Aorta (tissue), 5 donors: ENCODE data around the gene AMZ2. TPM values are rescaled to one million over a fixed set of nuclear protein-coding genes. Genes with fewer than 3 reads are reported as not detected.
"Not testable (repeated sequence)": the region's sequence is repeated elsewhere in the genome, so short reads cannot be mapped to it uniquely, and the experiment has no call there.

ENCODE experiments used
- ATAC-seq: fragments of 200-7000 bp; cut with Tn5 transposase; one replicate; pipeline ENCODE4 v1.9.1; 2022; ENCODE audit warnings: moderate library complexity; ENCODE audit not compliant: low FRiP score
- DNase-seq, 2 donors: peaks; one replicate each; pipeline ENCODE4 v3.0.0-alpha.2; 2020
- H3K27ac ChIP-seq, 2 donors: one replicate each; pipeline ENCODE4 v1.5.1; 2013; ENCODE audit warnings: low read length in 2 of 2, mild to moderate bottlenecking in 2 of 2, moderate library complexity in 2 of 2, control low read depth in 1 of 2, inconsistent platforms in 1 of 2, low read depth in 1 of 2
- H3K27me3 ChIP-seq, 2 donors: one replicate each; pipeline ENCODE4 v1.6.1; 2013; ENCODE audit warnings: control low read depth in 1 of 2, low read length in 1 of 2, mild to moderate bottlenecking in 1 of 2, moderate library complexity in 1 of 2; ENCODE audit not compliant: insufficient read depth in 2 of 2, control insufficient read depth in 1 of 2
- H3K36me3 ChIP-seq, 2 donors: one replicate each; pipeline ENCODE4 v1.6.1; 2013; ENCODE audit warnings: control low read depth in 1 of 2, low read length in 1 of 2, mild to moderate bottlenecking in 1 of 2; ENCODE audit not compliant: insufficient read depth in 2 of 2, control insufficient read depth in 1 of 2
- H3K4me1 ChIP-seq, 2 donors: one replicate each; pipeline ENCODE4 v1.6.1; 2013; ENCODE audit warnings: low read length in 2 of 2, control low read depth in 1 of 2, mild to moderate bottlenecking in 1 of 2, moderate library complexity in 1 of 2; ENCODE audit not compliant: insufficient read depth in 2 of 2, control insufficient read depth in 1 of 2
- H3K4me3 ChIP-seq, 2 donors: one replicate each; pipeline ENCODE4 v1.5.1; 2013; ENCODE audit warnings: low read length in 2 of 2, control low read depth in 1 of 2, mild to moderate bottlenecking in 1 of 2
- H3K9me3 ChIP-seq: one replicate; pipeline ENCODE4 v1.6.1; 2013; ENCODE audit warnings: mild to moderate bottlenecking, low read length; ENCODE audit not compliant: control insufficient read depth
- WGBS, 2 donors: extraction: QIAGEN DNeasy Blood & Tissue Kit; methylation state at CpG; one replicate each; pipeline ENCODE4 v1.1.7; 2013; 5-methylcytosine and 5-hydroxymethylcytosine counted together
- intact Hi-C, 2 donors: fragments of 100-400 bp; cut with DNase I; formaldehyde crosslinking; loops; one replicate each; pipeline versions ENCODE4 v1.14.2 to v1.15.0; 2022
- long read RNA-seq, 2 donors: library from polyadenylated mRNA; unstranded; transcript quantifications; one replicate each; pipeline ENCODE4 v2.0.0, GENCODE V29; 2020 to 2021
- polyA plus RNA-seq, 2 donors: library from polyadenylated mRNA; stranded (reverse); fragments of 200-250 nt; gene quantifications; one replicate each; pipeline ENCODE4 v1.2.3, GENCODE V29; 2013
- total RNA-seq, 2 donors: library from RNA; stranded (reverse); fragmentation: NEBNext Ultra II Directional; extraction: Animal tissue kit (Norgen Biotek cat#: 25700); gene quantifications; one replicate each; pipeline ENCODE4 v1.2.1, GENCODE V29; 2021
- donor health status: healthy with polysubstance abuse.
- donor health status: Bipolar disorder and iron deficiency.
- donor health status: DM: no; HTN: no; CAD: no.
- donor health status: DM: no; HTN: no; CAD: no.
- donor health status: DM: yes; HTN: yes; CAD: no.

Gene AMZ2, protein sequence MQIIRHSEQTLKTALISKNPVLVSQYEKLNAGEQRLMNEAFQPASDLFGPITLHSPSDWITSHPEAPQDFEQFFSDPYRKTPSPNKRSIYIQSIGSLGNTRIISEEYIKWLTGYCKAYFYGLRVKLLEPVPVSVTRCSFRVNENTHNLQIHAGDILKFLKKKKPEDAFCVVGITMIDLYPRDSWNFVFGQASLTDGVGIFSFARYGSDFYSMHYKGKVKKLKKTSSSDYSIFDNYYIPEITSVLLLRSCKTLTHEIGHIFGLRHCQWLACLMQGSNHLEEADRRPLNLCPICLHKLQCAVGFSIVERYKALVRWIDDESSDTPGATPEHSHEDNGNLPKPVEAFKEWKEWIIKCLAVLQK
- total RNA-seq, result 10 to 100 TPM; 32.4 to 47.9 TPM
- 10 to 100 TPM; 51.5 to 75.3 TPM for polyA plus RNA-seq
- long read RNA-seq, donor 1, transcript AMZ2-202 (7 exons, 2,402 nt), result major isoform, 88 of 134 reads
- long read RNA-seq, donor 1, transcript AMZ2-203 (8 exons, 1,378 nt), result minor isoform, 26 of 134 reads
- long read RNA-seq, donor 1, partial matches to known transcripts, result 0 of 134 reads
- long read RNA-seq, donor 1, other reads (novel, unspliced or antisense), result 14 of 134 reads
- long read RNA-seq, donor 2, transcript AMZ2-202 (7 exons, 2,402 nt), result major isoform, 37 of 51 reads
- long read RNA-seq, donor 2, partial matches to known transcripts, result 1 of 51 reads
- long read RNA-seq, donor 2, other reads (novel, unspliced or antisense), result 11 of 51 reads

DNA sequence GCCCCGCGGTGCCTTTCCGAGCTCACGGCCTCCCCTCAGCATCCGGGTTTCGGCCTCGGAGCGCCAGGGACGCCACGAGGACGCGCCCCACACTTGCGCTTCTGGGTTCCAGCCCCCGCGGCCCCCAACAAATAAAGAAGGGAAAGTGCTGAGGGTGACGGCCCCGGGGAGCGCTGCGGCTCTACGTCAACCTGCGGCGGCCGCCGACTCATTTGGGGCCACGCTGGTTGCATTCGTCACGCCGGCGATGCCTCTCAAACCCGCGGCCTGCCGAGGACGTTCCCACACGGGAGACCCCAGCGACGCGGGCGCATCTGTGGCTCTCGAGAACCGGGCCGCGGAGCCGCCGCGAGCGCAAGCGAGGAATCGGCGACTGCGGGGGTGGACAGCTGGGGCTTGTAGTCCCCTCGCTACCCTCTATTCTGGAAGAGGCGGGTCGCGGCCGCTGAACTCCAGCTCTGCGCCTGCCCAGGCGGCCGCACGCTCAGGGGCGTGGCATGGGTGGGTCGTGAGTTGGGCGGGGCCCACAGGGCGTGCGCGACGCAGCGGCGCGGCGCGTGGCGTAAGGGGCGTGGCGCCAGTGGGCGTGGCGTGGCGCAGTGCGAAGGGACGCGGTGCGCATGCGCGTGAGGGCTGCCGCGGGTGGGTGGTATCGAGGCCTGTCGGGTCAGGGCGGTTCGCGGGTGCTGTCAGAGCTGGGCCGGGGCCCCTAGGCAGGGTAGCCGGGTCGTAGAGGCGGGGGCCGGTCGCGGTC lies at the start of gene AMZ2:
TSS of gene AMZ2 (plus strand) at position 599 of the 754 bp plus-strand sequence. CDS start 2,145 bp downstream, outside the sequence.
- peak; percentile 96 to 99 for DNase-seq
- ATAC-seq, result peak; percentile 99
- Histone ChIP-seq H3K4me3 (peak within 1 kb of the TSS; percentile 64 to 71), H3K36me3 (no peaks in the 10 kb centered on the region), H3K9me3 (no peaks in the 10 kb centered on the region), H3K27me3 (no peaks in the 10 kb centered on the region), H3K27ac (peak within 1 kb of the TSS; percentile 25 to 77), H3K4me1 (peaks cover 0 to 2% of the 10 kb centered on the region in 2 donors)
- intact Hi-C loops, result loop anchor here (5.0 to 10.0 kb wide), 6 partner anchors 40 to 265 kb away; partner anchors contain the start of genes PRKAR1A (in 1 of the 2) and WIPI1 (in 1 of the 2)
- 0 to 1% methylated on average over 82 to 97 of the region's 97 CpGs for WGBS, 2 donors

DNA sequence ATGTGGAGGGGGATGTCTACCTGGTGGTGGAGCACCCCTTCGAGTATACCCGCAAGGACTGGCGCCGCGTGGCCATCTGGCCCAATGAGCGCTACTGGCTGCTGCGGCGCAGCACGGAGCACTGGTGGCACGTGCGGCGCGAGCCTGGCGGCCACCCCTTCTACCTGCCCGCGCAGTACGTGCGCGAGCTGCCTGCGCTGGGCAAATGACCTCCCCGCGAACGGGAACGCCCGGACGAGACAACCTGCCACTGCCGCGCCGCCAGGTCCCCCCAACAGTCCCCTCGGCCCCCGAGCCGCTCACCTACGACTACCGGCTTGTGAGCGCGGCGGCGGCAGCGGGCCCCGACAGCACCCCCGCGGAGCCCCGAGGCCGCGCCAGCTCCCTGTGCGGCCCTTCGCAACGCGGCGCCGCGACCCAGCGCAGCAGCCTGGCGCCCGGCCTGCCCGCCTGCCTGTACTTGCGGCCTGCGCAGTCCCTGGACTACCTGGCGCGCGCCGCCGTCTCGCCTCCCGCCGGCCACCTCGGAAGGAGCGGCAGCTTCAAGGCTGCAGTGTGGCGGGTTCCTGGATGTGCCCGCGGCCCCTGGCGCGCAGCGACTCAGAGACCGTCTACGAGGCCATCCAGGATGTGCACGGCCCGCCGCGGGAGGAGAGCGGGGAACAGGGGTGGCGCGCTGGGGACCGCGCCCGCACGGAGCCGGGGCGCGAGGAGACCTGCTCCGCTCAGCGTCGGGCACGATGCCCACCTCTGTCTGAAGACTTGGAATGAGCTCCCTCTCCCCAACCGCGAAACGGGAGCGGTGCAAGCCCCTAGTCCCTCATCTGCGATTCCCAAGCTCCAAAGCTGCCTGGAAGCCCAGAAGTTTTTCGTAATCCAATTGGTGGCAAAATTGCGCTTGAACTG lies 48.7 kb upstream of the AMZ2 start:
- H3K9me3 ChIP-seq, result no peaks in the 10 kb centered on the region
- ATAC-seq (peak; percentile 27), DNase-seq (peak in 1 of 2 donors; percentile 79)
- no peak overlapping the region for H3K4me3 ChIP-seq
- intact Hi-C loops, result no loop called here
- no peaks in the 10 kb centered on the region for H3K27me3 ChIP-seq
- no peaks in the 10 kb centered on the region for H3K36me3 ChIP-seq
- 2% methylated on average over 60 to 101 of the region's 101 CpGs for WGBS, 2 donors
- no peaks in the 10 kb centered on the region for H3K4me1 ChIP-seq
- no peak overlapping the region for H3K27ac ChIP-seq

DNA sequence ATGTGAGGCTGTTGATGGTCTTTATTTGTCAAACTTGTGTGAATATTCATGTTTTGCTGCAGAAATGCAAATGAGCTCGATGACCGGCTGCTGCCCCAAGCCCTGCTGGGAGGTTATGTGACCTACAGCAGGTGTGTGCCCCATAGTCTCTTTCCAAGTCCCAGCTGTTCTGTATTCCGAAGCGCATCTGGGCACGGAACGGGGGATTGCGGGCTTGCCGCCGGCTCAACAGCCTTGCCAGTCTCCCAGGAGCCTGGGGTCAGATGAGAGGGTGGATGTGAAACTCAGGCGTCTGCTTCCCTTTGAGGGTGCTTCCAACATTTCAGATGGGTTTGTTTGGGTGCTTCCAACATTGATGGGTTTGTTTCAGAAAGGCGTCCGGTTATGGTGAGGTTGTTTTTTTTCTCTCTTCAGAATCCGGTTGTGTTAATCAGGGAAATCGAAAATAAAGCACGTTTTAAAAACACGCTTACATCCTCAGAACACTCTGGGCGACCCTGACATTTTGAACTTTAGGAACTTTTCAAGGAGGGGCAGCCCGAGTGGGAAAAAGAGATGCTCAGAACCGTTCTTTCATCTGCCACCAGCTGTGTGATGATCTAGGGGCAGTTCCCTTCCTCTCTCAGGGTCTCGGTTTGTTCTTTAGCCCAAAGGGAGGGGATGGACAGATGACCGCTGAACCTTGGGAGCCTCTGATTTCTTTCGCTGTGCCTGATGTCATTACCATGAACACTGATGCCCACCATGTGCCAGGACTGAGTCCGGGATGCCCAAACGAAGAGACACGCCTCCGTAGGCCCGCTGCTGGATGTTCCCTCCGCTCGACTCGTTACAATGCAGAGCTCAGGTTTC lies 47.8 kb upstream of the AMZ2 start:
- no peaks in the 10 kb centered on the region for H3K36me3 ChIP-seq
- no peaks in the 10 kb centered on the region for H3K4me1 ChIP-seq
- intact Hi-C loops, result loop anchor here in 1 of 2 donors (1.0 to 10.0 kb wide), 2 partner anchors 28 to 95 kb away; no protein-coding TSS in a partner anchor
- WGBS, 2 donors, result 4 to 5% methylated on average over 30 of the region's 30 CpGs
- no peak overlapping the region for H3K4me3 ChIP-seq
- no peak for DNase-seq
- no peaks in the 10 kb centered on the region for H3K27me3 ChIP-seq
- no peak overlapping the region for H3K27ac ChIP-seq
- ATAC-seq, result no peak
- H3K9me3 ChIP-seq, result no peaks in the 10 kb centered on the region

DNA sequence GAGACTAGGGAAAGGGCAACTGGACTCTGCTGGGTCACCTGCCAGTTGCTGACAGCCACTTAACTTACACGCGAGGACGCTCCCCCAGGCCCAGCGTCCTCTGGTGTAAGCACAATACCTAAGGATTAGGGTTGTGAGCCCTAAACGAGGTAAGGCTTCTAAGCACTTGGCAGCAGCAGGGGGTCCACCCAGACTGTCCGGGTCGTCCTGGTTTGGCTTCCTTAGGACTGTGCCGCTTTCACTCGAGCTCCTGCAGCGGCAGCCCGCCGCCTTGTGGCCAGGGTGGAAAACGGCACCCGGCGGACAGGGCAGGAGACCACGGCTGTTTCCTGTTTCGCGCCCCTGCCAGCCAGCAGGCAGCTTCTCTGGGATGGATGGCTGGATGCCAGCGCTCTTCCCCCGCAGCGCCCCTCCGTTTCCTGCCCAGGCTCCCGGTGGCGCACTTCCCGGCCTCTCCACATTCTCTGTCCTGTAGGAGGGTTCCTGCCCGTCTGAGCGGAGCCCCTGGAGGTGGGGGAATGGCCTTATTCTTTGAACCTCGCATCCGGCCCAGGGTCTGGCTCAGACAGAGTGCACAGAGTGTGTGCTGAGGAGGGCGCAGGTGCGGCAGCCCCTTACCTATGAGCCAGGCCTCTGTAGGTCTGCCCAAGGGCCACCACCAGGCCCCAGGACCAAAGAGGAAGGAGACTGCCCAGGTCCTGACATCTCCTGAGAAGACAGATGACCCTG lies 47.0 kb upstream of the AMZ2 start:
- Histone ChIP-seq H3K4me3 (no peak overlapping the region), H3K36me3 (no peaks in the 10 kb centered on the region), H3K9me3 (no peaks in the 10 kb centered on the region), H3K4me1 (no peaks in the 10 kb centered on the region), H3K27ac (no peak overlapping the region), H3K27me3 (no peaks in the 10 kb centered on the region)
- DNase-seq (peak; percentile 88 to 92), ATAC-seq (peak; percentile 80)
- intact Hi-C loops, result loop anchor here in 1 of 2 donors (1.0 to 10.0 kb wide), 2 partner anchors 29 to 96 kb away; no protein-coding TSS in a partner anchor
- WGBS, 2 donors, result 2 to 4% methylated on average over 31 of the region's 31 CpGs

DNA sequence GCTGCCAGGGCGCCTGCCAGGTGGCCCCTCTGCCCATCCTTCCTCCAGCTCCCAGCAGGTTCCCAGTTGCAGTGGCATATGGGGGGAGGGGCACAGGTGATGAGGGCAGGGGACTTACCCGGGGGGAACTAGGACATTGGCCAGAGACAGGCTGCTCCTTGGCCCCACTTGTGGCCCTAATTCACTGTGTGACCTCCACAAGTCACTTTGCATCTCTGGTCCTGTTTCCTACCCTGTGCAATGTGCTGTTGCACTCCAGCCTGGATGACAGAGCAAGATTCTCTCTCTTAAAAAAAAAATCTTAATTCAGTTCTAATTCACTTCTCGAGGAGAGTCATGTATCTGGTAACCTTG lies 46.4 kb upstream of the AMZ2 start:
- 57 to 58% methylated on average over 3 of the region's 3 CpGs for WGBS, 2 donors
- H3K4me1 ChIP-seq, H3K36me3 ChIP-seq, H3K27me3 ChIP-seq, H3K9me3 ChIP-seq, ATAC-seq, DNase-seq, H3K4me3 ChIP-seq, H3K27ac ChIP-seq: not testable (repeated sequence)
- intact Hi-C loops, result loop anchor here in 1 of 2 donors (10.0 kb wide), 1 partner anchor 97 kb away; no protein-coding TSS in a partner anchor

DNA sequence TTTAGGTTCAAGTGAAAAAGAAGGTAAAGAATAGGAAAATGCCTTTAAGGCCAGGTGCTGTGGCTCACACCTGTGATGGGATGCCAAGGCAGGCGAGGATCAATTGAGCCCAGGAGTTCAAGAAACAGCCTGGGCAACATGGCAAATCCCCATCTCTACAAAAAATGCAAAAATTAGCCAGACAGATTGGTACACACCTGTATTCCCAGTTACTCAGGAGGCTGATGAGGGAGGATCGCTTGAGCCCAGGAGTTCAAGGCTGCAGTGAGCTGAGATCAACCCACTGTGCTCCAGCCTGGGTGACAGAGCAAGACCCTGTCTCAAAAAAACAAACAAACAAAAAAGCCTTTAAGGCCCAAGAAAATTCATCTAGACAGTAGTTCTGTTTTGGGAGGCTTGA lies 45.5 kb upstream of the AMZ2 start:
- not testable (repeated sequence) for ATAC-seq, H3K4me3 ChIP-seq, H3K36me3 ChIP-seq, H3K4me1 ChIP-seq, H3K27me3 ChIP-seq, DNase-seq, H3K9me3 ChIP-seq, H3K27ac ChIP-seq
- intact Hi-C loops, result loop anchor here in 1 of 2 donors (10.0 kb wide), 1 partner anchor 98 kb away; no protein-coding TSS in a partner anchor
- 69 to 96% methylated on average over 2 of the region's 2 CpGs for WGBS, 2 donors

DNA sequence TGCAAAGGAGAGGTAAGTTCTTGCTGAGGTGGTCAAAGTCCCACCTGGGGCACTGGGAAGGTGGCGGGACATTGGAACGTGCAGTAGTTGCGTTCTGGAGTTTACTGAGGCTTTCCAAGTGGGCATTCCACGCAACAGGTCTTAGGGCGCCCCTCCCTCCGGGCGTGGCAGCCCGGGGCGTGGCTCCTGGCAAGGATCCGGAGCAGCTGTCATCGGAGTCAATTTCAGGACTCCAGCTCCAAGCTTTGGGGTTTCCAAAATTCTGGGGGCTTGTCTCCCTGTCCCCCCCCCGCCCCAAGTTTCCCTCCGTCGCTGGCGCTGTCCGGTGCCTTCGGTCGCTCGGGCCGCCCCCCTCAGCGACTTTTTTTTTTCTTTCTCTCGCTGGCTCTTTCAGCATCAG lies 43.1 kb upstream of the AMZ2 start:
- DNase-seq (no peak), ATAC-seq (no peak)
- Histone ChIP-seq H3K36me3 (no peaks in the 10 kb centered on the region), H3K4me3 (peak overlapping the region; percentile 29 to 72), H3K27ac (no peak overlapping the region), H3K27me3 (no peaks in the 10 kb centered on the region), H3K4me1 (peaks cover 0 to 2% of the 10 kb centered on the region in 2 donors), H3K9me3 (no peaks in the 10 kb centered on the region)
- WGBS, 2 donors, result 6 to 7% methylated on average over 21 to 22 of the region's 22 CpGs
- intact Hi-C loops, result loop anchor here in 1 of 2 donors (5.0 to 10.0 kb wide), 2 partner anchors 43 to 100 kb away; partner anchors contain the start of gene AMZ2
